Stimulated activated CD8-positive, alpha-beta memory T cell treated with anti-CD3 and anti-CD28 coated beads, Interleukin-12 subunit alpha, Interleukin-12 subunit beta, amount 100 ng/mL, for 1 hour (primary cell): ENCODE data around the gene COMMD2.

Experiments
- DNase-seq: peaks from one replicate; pipeline ENCODE4 v3.0.0-alpha.2; 2020; ENCODE audit warnings: low read depth

The COMMD2 gene

DNA sequence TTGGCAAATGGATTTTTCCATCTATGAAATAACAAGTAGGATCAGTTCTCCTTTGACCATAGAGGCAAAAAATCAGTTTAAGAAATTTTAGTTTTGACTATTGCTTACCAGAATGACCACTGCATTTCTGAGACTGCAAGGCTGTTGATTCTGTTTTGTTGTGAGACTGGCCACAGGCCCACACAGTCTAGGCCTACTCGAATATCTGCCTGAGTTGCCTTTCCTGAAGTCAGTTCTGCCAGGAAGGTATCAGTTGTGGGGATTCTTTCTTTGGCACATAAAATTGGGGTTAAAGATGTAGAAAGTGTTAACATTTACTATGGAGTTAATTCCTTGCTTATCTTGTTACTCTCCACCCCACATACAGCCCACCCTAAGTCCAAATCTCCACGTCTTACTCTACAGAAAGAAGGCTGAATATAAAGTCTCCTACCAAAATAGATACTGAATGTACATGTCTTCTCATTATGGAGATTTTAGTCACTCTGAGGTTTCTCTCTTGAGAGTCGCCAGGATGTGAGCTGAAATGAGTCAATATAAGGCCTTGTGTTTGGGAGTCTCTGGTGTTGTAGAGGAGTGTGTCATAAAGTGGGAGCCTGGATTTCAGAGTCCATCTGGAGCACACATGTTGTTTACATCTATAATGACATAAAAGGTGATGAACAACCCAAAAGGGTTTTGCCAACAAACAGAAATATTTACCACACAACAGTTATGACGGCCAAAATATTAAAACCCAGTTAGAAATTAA is 49.4 kb downstream of the COMMD2 start:
- no peak for DNase-seq

- DNase-seq = no peak
Observed at GRCh38 chr3:149701977-149702350, 50.3 kb downstream of the COMMD2 start.

DNA sequence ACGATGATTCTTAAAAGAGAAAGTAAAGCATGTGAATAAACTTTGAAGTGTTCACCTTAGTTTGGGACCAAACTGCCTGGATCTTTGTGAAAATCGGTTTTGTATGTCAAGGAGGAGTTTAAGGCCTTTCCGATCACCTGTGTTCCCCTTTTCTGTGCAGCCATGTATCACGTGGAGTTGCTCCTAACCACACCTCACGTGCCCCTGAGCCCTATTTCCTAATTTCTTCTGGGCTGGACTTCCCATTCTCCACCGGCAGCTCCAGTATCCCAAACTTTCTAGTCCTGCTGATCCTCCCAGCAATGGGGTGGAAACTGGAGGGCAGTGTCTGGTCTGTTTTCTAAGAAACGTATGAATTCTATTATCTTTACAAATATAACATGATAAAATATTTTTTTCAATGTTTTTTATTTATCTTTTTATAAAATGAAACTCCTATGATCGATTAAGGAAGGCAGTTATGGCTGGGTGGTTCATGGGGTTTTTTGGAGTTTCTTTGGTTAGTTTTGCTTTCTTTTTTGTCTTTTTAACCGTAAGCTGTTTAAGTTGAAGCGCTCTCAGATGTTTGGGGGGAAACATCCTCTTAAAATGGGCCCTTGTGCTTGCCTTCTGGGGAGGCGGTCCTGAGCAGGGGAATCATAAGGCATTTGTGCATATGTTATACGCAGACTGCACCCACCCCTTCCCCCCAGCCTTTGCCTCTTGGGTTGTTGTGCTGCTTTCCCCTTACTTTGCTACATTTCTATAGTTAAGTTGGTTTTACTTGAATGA is 50.9 kb downstream of the COMMD2 start:
- DNase-seq = no peak
